ENCODE results near the gene CDH4. TPM values are rescaled to one million over a fixed set of nuclear protein-coding genes. Genes with fewer than 3 reads are reported as not detected.

The CDH4 gene
- total RNA-seq, 6 experiments from 2014 or later, result 5.8 to 12.8 (median 10.9) TPM

GRCh38 chr20:61875996-61876395 is 623.9 kb downstream of the CDH4 start:
- no peak for DNase-seq
- Mint-ChIP-seq H3K36me3 (ENCODE audit: low read depth) (peaks cover 5% of the 10 kb centered on the region), H3K27me3 (ENCODE audit: insufficient read depth) (no peaks in the 10 kb centered on the region), H3K9me3 (peaks cover 18% of the 10 kb centered on the region), H3K4me1 (ENCODE audit: low read depth) (no peaks in the 10 kb centered on the region), H3K4me3 (no peak overlapping the region), H3K27ac (no peak overlapping the region)
- no peak for TF ChIP-seq CTCF (IDR thresholded peaks at IDR 0.05)

GRCh38 chr20:61876952-61877728 is 625.1 kb downstream of the CDH4 start:
- Mint-ChIP-seq H3K4me3 (no peak overlapping the region), H3K9me3 (peaks cover 6% of the 10 kb centered on the region; the same call in 1 of the 2 replicates), H3K4me1 (ENCODE audit: low read depth) (no peaks in the 10 kb centered on the region), H3K36me3 (ENCODE audit: low read depth) (no peaks in the 10 kb centered on the region), H3K27me3 (ENCODE audit: insufficient read depth) (no peaks in the 10 kb centered on the region), H3K27ac (no peak overlapping the region)
- DNase-seq, result no peak
- no peak for TF ChIP-seq CTCF (IDR thresholded peaks at IDR 0.05)

- Mint-ChIP-seq H3K36me3 (ENCODE audit: low read depth) (no peaks in the 10 kb centered on the region), H3K4me3 (no peak overlapping the region), H3K4me1 (ENCODE audit: low read depth) (no peaks in the 10 kb centered on the region), H3K9me3 (peaks cover 5% of the 10 kb centered on the region; the same call in 1 of the 2 replicates), H3K27me3 (ENCODE audit: insufficient read depth) (no peaks in the 10 kb centered on the region), H3K27ac (no peak overlapping the region)
- no peak for DNase-seq
- TF ChIP-seq CTCF (IDR thresholded peaks at IDR 0.05), result no peak
These were observed 625.9 kb downstream of the CDH4 start for GRCh38 chr20:61877776-61878477.

GRCh38 chr20:61878478-61879302 is 626.6 kb downstream of the CDH4 start:
- TF ChIP-seq CTCF (IDR thresholded peaks at IDR 0.05), result no peak
- H3K36me3 Mint-ChIP-seq (ENCODE audit: low read depth), result no peaks in the 10 kb centered on the region

GRCh38 chr20:61879303-61879620 is 627.2 kb downstream of the CDH4 start:
- H3K27me3 Mint-ChIP-seq (ENCODE audit: insufficient read depth), result peaks cover 2% of the 10 kb centered on the region; the same call in 1 of the 2 replicates
- H3K36me3 Mint-ChIP-seq (ENCODE audit: low read depth), result no peaks in the 10 kb centered on the region
- H3K4me3 Mint-ChIP-seq, result no peak overlapping the region
- peaks cover 8% of the 10 kb centered on the region; the same call in 1 of the 2 replicates for H3K9me3 Mint-ChIP-seq
- no peaks in the 10 kb centered on the region for H3K4me1 Mint-ChIP-seq (ENCODE audit: low read depth)
- no peak for DNase-seq
- H3K27ac Mint-ChIP-seq, result no peak overlapping the region
- TF ChIP-seq CTCF (IDR thresholded peaks at IDR 0.05), result no peak

More at GRCh38 chr20:61878478-61879302, 626.6 kb downstream of the CDH4 start:
- H3K27me3 Mint-ChIP-seq (ENCODE audit: insufficient read depth), result peaks cover 2% of the 10 kb centered on the region; the same call in 1 of the 2 replicates
- no peak overlapping the region for H3K27ac Mint-ChIP-seq
- H3K9me3 Mint-ChIP-seq, result peaks cover 8% of the 10 kb centered on the region; the same call in 1 of the 2 replicates
- no peak overlapping the region for H3K4me3 Mint-ChIP-seq
- DNase-seq, result no peak
- no peaks in the 10 kb centered on the region for H3K4me1 Mint-ChIP-seq (ENCODE audit: low read depth)
